Endodermal cell (in vitro differentiated cells): ENCODE data around the gene AIF1L. TPM values are rescaled to one million over a fixed set of nuclear protein-coding genes. Genes with fewer than 3 reads are reported as not detected.
"Not testable (repeated sequence)": the region's sequence is repeated elsewhere in the genome, so short reads cannot be mapped to it uniquely, and the experiment has no call there.

Source experiments
- DNase-seq: peaks from one replicate; pipeline ENCODE4 v3.0.0-alpha.2; 2017
- H3K27ac ChIP-seq: 2 replicates; pipeline ENCODE4 v1.5.1; 2013; ENCODE audit warnings: mild to moderate bottlenecking, low read depth, low read length, moderate library complexity
- H3K27me3 ChIP-seq: 2 replicates; pipeline ENCODE4 v1.6.1; 2013; ENCODE audit warnings: mild to moderate bottlenecking, low read length, moderate library complexity; ENCODE audit not compliant: insufficient read depth, control insufficient read depth, poor library complexity, severe bottlenecking
- H3K36me3 ChIP-seq: 2 replicates; pipeline ENCODE4 v1.7.0; 2013; ENCODE audit warnings: mild to moderate bottlenecking, low read length, moderate library complexity; ENCODE audit not compliant: control insufficient read depth, insufficient read depth
- H3K4me1 ChIP-seq: one replicate; pipeline ENCODE4 v1.7.0; 2013; ENCODE audit warnings: low read length; ENCODE audit not compliant: control insufficient read depth, insufficient read depth
- H3K4me3 ChIP-seq: 2 replicates; pipeline ENCODE4 v1.5.1; 2013; ENCODE audit warnings: mild to moderate bottlenecking, low read length, moderate library complexity
- H3K9ac ChIP-seq: 2 replicates; pipeline ENCODE4 v1.6.1; 2013; ENCODE audit warnings: mild to moderate bottlenecking, low read length, moderate library complexity; ENCODE audit not compliant: poor library complexity, severe bottlenecking; ENCODE audit errors: extremely low read depth
- H3K9me3 ChIP-seq: 2 replicates; pipeline ENCODE4 v1.6.1; 2013; ENCODE audit warnings: mild to moderate bottlenecking, low read length, moderate library complexity; ENCODE audit not compliant: control insufficient read depth
- H3K27ac Mint-ChIP-seq: 2 replicates; pipeline ENCODE4 v1.8.0; 2020; ENCODE audit warnings: mixed read lengths
- H3K27me3 Mint-ChIP-seq: 2 replicates; pipeline ENCODE4 v1.8.0; 2021; ENCODE audit warnings: mild to moderate bottlenecking, mixed read lengths; ENCODE audit not compliant: insufficient read depth
- H3K36me3 Mint-ChIP-seq: 2 replicates; pipeline ENCODE4 v1.8.0; 2020; ENCODE audit warnings: low read depth, mixed read lengths
- H3K4me1 Mint-ChIP-seq: 2 replicates; pipeline ENCODE4 v1.8.0; 2020; ENCODE audit warnings: mixed read lengths
- H3K4me3 Mint-ChIP-seq: 2 replicates; pipeline ENCODE4 v1.8.0; 2020; ENCODE audit warnings: mild to moderate bottlenecking, moderate library complexity, mixed read lengths
- H3K9me3 Mint-ChIP-seq: 2 replicates; pipeline ENCODE4 v1.8.0; 2020; ENCODE audit warnings: mild to moderate bottlenecking, mixed read lengths
- WGBS, 2 experiments: methylation state at CpG; one replicate each; pipeline versions ENCODE4 v1.1.5 to v1.1.7; 2013; ENCODE audit warnings: missing lambda C conversion rate in 2 of 2, mixed read lengths in 1 of 2; ENCODE audit not compliant: insufficient coverage in 1 of 2, insufficient read length in 1 of 2; 5-methylcytosine and 5-hydroxymethylcytosine counted together
- total RNA-seq, 2 donors: library from RNA; stranded (reverse); fragmentation: NEBNext Ultra II Directional in 1 of 2; extraction: Animal tissue kit (Norgen Biotek cat#: 25700) in 1 of 2; gene quantifications; 2 replicates in 1 of 2; 3 replicates in 1 of 2; pipeline ENCODE4 v1.2.1, GENCODE V29; 2021
- TF ChIP-seq, protein P1 (sequence below): fragments of 200-600 bp; sonication (generic); conservative IDR thresholded peaks from 2 replicates; pipeline ENCODE4 v1.5.0; 2021; ENCODE audit warnings: antibody characterized with exemption, mild to moderate bottlenecking

The AIF1L gene
- total RNA-seq, 2 donors from 2014 or later: 93.4 to 117 TPM

DNA sequence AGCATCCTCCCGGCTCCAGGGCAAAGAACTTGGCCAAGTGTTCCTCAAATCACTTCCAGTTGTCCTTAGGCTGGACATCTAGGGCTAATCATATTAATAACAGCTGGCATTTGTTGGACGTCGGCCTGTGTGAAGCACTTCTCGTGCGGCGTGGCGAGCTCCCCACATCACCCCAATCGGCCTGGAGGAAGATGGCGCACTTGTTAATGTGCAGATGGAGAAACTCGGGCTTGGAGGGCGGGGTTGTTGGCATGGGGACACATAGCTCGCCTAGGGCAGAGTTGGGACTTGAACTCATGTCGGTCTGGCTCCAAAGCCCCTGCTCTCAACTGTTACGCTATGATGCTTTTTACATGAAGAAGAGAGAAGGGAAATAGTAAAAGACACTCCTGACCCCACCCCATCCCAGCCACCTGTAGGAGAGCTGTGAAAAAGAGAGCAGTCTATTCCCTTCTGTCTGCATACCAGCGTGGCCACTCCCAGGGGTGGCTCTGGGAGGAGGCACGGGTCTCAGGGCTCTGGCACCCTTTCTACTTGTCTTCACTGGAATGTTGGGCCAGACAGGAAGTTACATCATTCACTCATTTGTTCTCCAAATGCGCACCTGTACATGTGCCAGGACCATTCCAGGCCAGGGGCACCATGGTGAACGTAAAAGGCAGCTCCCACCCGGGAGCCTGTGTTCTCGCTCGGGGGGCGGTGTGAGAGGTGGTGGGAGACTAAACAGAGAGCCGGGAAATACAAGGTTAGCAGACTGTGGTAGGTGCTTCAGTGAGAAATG, 16.2 kb downstream of the AIF1L start:
- no peaks in the 10 kb centered on the region for H3K9me3 Mint-ChIP-seq
- no peak overlapping the region for H3K4me3 Mint-ChIP-seq
- H3K27ac ChIP-seq: peak overlapping the region; percentile 91
- H3K4me1 Mint-ChIP-seq: peaks cover 3% of the 10 kb centered on the region
- no peaks in the 10 kb centered on the region for H3K27me3 ChIP-seq
- TF ChIP-seq, protein P1, sequence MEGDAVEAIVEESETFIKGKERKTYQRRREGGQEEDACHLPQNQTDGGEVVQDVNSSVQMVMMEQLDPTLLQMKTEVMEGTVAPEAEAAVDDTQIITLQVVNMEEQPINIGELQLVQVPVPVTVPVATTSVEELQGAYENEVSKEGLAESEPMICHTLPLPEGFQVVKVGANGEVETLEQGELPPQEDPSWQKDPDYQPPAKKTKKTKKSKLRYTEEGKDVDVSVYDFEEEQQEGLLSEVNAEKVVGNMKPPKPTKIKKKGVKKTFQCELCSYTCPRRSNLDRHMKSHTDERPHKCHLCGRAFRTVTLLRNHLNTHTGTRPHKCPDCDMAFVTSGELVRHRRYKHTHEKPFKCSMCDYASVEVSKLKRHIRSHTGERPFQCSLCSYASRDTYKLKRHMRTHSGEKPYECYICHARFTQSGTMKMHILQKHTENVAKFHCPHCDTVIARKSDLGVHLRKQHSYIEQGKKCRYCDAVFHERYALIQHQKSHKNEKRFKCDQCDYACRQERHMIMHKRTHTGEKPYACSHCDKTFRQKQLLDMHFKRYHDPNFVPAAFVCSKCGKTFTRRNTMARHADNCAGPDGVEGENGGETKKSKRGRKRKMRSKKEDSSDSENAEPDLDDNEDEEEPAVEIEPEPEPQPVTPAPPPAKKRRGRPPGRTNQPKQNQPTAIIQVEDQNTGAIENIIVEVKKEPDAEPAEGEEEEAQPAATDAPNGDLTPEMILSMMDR: no peak
- no peaks in the 10 kb centered on the region for H3K4me1 ChIP-seq
- peaks cover 58% of the 10 kb centered on the region for H3K36me3 Mint-ChIP-seq
- H3K9ac ChIP-seq: no peak overlapping the region
- peaks cover 8% of the 10 kb centered on the region for H3K36me3 ChIP-seq
- DNase-seq: no peak
- no peak overlapping the region for H3K4me3 ChIP-seq
- 91 to 92% methylated on average over 13 to 22 of the region's 23 CpGs for WGBS, 2 experiments
- H3K27me3 Mint-ChIP-seq: no peaks in the 10 kb centered on the region
- peak overlapping the region; percentile 81 for H3K27ac Mint-ChIP-seq
- H3K9me3 ChIP-seq: no peaks in the 10 kb centered on the region

DNA sequence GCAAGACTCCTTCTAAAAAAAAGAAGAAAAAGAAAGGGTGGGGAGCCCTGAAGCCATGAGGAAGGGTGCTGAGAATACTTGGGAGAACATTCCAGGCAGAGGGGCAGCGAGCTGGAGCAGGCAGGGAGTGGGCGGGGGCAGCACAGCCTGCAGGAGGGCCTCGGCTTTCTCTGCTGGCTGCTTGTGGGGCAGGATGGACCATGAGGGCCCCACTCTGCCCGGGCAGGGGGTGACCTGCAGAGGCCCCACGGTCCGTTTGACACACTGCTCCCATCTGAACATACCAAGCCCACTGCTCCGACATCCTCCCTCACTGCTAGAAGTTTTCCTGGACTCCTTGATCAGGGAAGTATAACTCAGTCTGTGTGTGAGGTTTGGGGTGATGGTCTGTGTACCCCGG, 17.3 kb downstream of the AIF1L start:
- Mint-ChIP-seq H3K27me3 (no peaks in the 10 kb centered on the region), H3K9me3 (no peaks in the 10 kb centered on the region), H3K36me3 (peaks cover 61% of the 10 kb centered on the region), H3K4me1 (peaks cover 3% of the 10 kb centered on the region), H3K4me3 (no peak overlapping the region), H3K27ac (peak overlapping the region; percentile 23)
- WGBS, 2 experiments: 90 to 100% methylated on average over 2 to 8 of the region's 8 CpGs
- no peaks in the 10 kb centered on the region for H3K27me3 ChIP-seq
- no peak overlapping the region for H3K4me3 ChIP-seq
- no peaks in the 10 kb centered on the region for H3K4me1 ChIP-seq
- no peak overlapping the region for H3K27ac ChIP-seq
- H3K9me3 ChIP-seq: no peaks in the 10 kb centered on the region
- H3K9ac ChIP-seq: no peak overlapping the region
- TF ChIP-seq, protein P1: no peak
- H3K36me3 ChIP-seq: peaks cover 9% of the 10 kb centered on the region
- DNase-seq: no peak

DNA sequence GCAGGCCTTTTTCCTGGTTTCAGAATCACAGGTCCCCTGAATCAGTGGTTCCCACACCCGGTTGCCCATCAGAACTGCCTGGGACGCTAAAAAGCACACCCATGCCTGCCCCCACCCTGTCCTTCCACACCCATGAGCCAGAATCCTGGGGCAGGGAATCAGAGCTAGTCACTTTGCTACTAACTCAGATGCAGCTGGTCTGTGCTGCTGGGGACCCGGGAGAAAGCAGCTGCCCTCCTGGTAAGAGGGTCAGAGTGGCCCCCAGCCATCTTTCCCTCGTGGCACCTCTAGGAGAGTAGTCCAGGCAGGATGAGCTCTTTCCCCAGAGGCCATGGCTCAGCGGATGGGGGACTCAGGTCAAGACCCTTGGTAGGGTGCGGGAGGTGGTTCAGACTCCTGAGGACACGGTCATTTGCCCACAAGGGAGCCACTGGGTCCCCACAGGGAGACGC, 17.8 kb downstream of the AIF1L start:
- H3K4me1 Mint-ChIP-seq: peaks cover 3% of the 10 kb centered on the region
- H3K9ac ChIP-seq: no peak overlapping the region
- WGBS, 2 experiments: 93 to 97% methylated on average over 7 to 8 of the region's 8 CpGs
- H3K4me3 ChIP-seq: no peak overlapping the region
- peaks cover 9% of the 10 kb centered on the region for H3K36me3 ChIP-seq
- DNase-seq: no peak
- no peaks in the 10 kb centered on the region for H3K4me1 ChIP-seq
- H3K9me3 Mint-ChIP-seq: no peaks in the 10 kb centered on the region
- H3K27me3 ChIP-seq: no peaks in the 10 kb centered on the region
- no peak overlapping the region for H3K27ac ChIP-seq
- no peak overlapping the region for H3K4me3 Mint-ChIP-seq
- peak overlapping the region; percentile 23 for H3K27ac Mint-ChIP-seq
- H3K27me3 Mint-ChIP-seq: no peaks in the 10 kb centered on the region
- TF ChIP-seq, protein P1: no peak
- H3K9me3 ChIP-seq: no peaks in the 10 kb centered on the region
- H3K36me3 Mint-ChIP-seq: peaks cover 61% of the 10 kb centered on the region

DNA sequence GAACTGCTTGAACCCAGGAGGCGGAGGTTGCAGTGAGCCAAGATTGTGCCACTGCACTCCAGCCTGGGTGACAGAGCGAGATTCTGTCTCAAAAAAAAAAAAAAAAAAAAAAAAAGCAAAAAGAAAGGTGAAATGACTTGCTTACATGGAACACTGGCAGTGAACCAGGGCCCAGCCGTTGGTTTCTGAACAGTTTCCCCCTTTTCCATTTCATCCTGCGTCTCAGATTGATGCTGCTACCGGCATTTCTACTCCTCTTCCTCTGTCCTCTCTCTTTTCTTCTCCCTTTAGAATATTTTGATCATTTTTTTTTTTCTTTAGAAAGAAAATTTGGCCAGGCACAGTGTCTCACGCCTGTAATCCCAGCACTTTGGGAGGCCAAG, 19.0 kb downstream of the AIF1L start:
- H3K27ac ChIP-seq, DNase-seq, H3K27me3 Mint-ChIP-seq, H3K9ac ChIP-seq, H3K4me1 ChIP-seq, H3K4me1 Mint-ChIP-seq, H3K4me3 ChIP-seq, H3K27me3 ChIP-seq, H3K27ac Mint-ChIP-seq, H3K4me3 Mint-ChIP-seq, H3K9me3 ChIP-seq, H3K9me3 Mint-ChIP-seq: not testable (repeated sequence)
- H3K36me3 Mint-ChIP-seq: peaks cover 62% of the 10 kb centered on the region
- peaks cover 18% of the 10 kb centered on the region for H3K36me3 ChIP-seq
- 93 to 95% methylated on average over 3 to 4 of the region's 6 CpGs for WGBS, 2 experiments
